Keratinocyte (primary cell): ENCODE data around the gene S100G.

ENCODE experiments used
- EZH2 ChIP-seq: IDR thresholded peaks from one replicate; pipeline ENCODE4 v1.6.1; 2012; ENCODE audit warnings: inconsistent platforms, mild to moderate bottlenecking, low read length, moderate library complexity
- TF ChIP-seq, protein P1 (sequence below), 3 experiments: IDR thresholded peaks in 1 of 3; conservative IDR thresholded peaks in 1 of 3; optimal IDR thresholded peaks in 1 of 3; 2 replicates in 2 of 3; 3 replicates in 1 of 3; pipeline versions ENCODE3 to v1.5.1; 2011; ENCODE audit warnings: low read length in 3 of 3, mild to moderate bottlenecking in 3 of 3, moderate library complexity in 2 of 3, control low read depth in 1 of 3, inconsistent platforms in 1 of 3; ENCODE audit not compliant: insufficient read depth in 2 of 3; ENCODE audit errors: extremely low read depth in 1 of 3

GRCh38 chrX:16629909-16630308 lies 20.0 kb upstream of the S100G start:
- TF ChIP-seq, protein P1, sequence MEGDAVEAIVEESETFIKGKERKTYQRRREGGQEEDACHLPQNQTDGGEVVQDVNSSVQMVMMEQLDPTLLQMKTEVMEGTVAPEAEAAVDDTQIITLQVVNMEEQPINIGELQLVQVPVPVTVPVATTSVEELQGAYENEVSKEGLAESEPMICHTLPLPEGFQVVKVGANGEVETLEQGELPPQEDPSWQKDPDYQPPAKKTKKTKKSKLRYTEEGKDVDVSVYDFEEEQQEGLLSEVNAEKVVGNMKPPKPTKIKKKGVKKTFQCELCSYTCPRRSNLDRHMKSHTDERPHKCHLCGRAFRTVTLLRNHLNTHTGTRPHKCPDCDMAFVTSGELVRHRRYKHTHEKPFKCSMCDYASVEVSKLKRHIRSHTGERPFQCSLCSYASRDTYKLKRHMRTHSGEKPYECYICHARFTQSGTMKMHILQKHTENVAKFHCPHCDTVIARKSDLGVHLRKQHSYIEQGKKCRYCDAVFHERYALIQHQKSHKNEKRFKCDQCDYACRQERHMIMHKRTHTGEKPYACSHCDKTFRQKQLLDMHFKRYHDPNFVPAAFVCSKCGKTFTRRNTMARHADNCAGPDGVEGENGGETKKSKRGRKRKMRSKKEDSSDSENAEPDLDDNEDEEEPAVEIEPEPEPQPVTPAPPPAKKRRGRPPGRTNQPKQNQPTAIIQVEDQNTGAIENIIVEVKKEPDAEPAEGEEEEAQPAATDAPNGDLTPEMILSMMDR (optimal IDR thresholded peaks at IDR 0.05 in 1 of 3, IDR thresholded peaks at IDR 0.05 in 1 of 3, conservative IDR thresholded peaks at IDR 0.05 in 1 of 3; ENCODE audit: extremely low read depth in 1 of 3, insufficient read depth in 2 of 3, low read length in 3 of 3): no peak
- TF ChIP-seq EZH2: no peak
